Nucleus accumbens (tissue), 56 donors: ENCODE measurements around the gene MUC5B.

Source experiments
- DNase-seq, 56 donors: peaks; one replicate each; lab custom pipeline; 2025; lab: John Stamatoyannopoulos, UW

The MUC5B gene

GRCh38 chr11:1230456-1231395 lies 7.9 kb downstream of the MUC5B start:
- no peak for DNase-seq

GRCh38 chr11:1231396-1232020 lies 8.6 kb downstream of the MUC5B start:
- no peak for DNase-seq

GRCh38 chr11:1232021-1232882 lies 9.4 kb downstream of the MUC5B start:
- no peak for DNase-seq

GRCh38 chr11:1232883-1233321 lies 10.0 kb downstream of the MUC5B start:
- no peak for DNase-seq

GRCh38 chr11:1233351-1234053 lies 10.6 kb downstream of the MUC5B start:
- no peak for DNase-seq

GRCh38 chr11:1234054-1234720 lies 11.3 kb downstream of the MUC5B start:
- no peak for DNase-seq

GRCh38 chr11:1234771-1235305 lies 12.0 kb downstream of the MUC5B start:
- DNase-seq: no peak

GRCh38 chr11:1235306-1235900 lies 12.5 kb downstream of the MUC5B start:
- DNase-seq: no peak

GRCh38 chr11:1235901-1236315 lies 13.0 kb downstream of the MUC5B start:
- no peak for DNase-seq

- no peak for DNase-seq
These were observed 13.7 kb downstream of the MUC5B start for GRCh38 chr11:1236316-1237127.

- DNase-seq: no peak
These were observed 14.3 kb downstream of the MUC5B start for GRCh38 chr11:1237128-1237580.

GRCh38 chr11:1237851-1238250 lies 15.0 kb downstream of the MUC5B start:
- no peak for DNase-seq

GRCh38 chr11:1238767-1239595 lies 16.1 kb downstream of the MUC5B start:
- no peak for DNase-seq

- DNase-seq: no peak
These were observed 16.8 kb downstream of the MUC5B start for GRCh38 chr11:1239596-1240205.

- no peak for DNase-seq
These were observed 17.9 kb downstream of the MUC5B start for GRCh38 chr11:1240771-1241170.

- no peak for DNase-seq
These were observed 18.8 kb downstream of the MUC5B start for GRCh38 chr11:1241706-1242105.

GRCh38 chr11:1242289-1242688 lies 19.4 kb downstream of the MUC5B start:
- DNase-seq: no peak
